ENCODE measurements around the gene FAM120A.

The FAM120A gene

DNA sequence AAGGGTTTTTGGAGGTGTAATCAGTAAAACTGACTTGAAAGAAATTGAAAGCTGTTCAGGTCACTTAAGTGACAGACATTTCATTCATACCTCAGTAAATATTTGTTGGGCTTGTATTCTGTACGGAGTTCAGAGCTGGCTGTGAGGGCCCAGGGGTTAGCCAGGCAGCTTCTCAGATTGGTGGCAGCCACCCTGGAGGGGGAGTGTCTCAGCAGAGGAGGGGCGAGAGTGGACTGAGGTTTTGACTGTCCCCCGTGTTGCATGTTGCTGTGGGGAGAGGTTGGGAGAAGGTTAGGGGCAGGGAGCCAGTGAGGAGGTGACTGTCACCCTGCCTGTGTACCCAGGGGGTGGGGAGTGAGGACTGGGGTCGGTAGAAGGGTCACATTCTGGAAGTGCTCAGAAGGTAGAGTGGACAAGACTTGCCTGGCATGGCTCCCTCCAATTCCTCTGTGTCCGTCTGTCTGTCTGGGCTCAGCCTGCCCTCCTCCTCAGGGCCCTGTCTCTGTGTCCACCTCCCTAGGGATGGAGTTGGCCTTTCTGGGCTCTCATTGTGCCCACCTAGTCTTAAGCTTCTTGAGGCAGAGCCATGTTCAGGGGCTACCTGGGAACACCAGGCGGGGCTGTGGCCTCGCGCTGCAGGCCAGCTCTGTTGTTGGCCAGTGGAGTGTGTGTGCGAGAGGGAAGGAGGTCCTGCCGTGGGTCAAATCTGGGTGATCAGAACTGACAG lies 129.3 kb downstream of the FAM120A start:
- DNase-seq = no peak

DNA sequence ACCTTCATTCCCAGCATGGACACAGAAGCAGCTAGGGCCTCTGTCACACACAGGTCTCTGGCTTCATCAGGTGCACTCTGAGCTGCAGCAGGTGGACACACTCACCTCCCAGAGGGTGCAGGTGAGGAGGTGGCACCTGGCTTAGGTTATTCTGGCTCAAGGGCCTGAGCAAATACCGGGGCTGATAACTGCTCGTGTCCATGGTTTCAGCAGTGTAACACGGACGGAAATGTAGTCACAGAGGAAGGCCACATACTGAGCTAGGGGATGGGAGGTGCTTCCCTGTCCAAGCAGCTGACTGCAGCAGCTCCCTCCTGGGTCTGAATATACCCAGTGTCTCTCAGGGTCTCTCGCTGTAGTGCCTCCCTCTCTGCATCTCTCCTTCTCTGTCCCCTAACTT lies 130.6 kb downstream of the FAM120A start:
- no peak for DNase-seq

DNA sequence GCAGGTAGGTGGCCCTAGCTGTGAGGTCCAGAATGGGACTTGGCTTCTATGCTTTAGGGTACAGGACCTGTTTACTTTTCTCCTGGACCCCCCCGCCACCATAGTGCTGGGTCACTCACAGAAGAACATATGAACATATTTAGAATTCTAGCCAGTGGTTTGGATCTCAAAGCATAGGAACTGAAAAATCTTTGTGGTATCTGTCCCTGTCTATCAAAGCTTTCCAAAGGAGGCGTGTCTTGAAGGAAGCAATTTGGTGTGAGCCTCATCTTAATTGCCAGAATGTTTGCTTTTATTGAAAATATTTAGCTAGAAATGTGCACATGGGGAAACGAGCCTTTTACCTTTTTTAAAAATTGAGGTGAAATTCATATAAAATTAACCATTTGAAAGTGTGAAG lies 131.1 kb downstream of the FAM120A start:
- no peak for DNase-seq

DNA sequence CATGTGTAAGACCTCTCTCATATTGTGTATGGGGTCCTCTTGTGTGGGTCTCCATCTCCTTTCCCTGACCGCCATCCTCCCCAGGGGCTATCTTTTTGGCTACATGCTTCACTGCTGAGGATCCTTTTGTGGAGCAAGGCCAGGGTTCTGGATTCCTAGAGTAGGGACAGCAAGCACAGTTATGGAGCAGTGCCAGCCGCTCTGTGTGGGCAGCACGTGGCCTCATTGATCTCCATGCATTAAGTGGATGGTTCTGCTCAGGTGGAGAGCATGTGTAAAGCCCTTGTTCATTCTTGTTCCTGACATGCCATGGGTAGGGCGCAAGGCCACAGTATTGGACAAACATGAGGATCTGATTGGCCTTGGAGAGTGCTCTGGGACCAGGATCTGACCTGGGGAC lies 133.8 kb downstream of the FAM120A start:
- no peak for DNase-seq

DNA sequence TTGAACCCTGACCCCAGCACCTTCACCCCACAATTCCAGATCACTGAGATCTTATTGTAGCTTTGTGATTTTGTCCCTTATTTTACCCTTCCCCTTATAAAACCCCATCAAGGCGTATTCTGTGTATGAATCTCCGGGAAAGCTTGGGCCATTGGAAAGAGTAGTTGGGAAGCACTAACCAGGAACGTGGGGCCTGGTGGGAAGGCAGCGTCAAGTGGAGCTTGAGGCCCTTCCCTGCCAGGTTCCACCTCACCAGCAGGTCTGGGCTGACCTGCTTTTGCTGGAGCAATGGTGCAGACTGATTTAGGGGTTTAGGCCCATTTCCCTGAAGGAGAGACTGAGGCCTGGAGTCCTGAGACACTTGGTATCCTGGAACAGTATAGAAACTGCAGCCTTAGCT lies 134.2 kb downstream of the FAM120A start:
- no peak for DNase-seq

DNA sequence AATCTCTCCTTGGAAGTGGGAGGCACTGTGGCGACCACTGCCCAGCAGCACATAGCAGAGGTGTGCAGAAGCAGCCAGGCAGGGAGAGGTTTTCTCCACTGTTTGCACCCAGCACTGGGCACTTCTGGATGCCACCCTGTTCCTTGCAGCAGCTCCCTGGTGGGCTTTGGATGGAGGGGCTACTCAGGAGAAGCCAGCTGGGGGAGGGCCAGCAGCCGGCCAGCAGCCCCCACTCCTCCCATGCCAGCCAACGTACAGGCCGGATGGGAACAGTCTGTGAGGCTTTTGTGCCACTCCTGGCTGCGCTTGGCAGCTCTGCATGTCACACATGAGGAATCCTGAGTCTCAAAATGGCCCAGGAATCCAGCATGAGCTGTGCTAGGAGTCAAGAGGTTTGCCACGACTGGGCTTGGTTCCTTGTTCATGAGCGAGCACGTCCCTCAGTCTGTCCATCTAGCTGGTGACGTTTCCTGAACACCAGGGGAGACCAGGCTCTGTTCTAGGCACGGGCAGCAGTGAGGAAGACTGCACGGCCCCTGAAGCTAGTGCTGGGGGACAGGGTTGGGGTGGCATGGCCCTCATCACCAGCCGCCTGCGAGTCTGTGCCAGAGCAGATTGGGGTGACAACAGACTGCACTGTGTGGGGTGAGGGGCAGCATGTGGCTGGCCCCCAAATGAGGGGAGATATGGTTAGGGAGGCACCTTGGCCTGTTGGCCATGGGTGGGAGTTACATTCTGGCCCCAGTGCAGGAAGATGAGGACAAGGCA lies 135.0 kb downstream of the FAM120A start:
- DNase-seq = no peak

DNA sequence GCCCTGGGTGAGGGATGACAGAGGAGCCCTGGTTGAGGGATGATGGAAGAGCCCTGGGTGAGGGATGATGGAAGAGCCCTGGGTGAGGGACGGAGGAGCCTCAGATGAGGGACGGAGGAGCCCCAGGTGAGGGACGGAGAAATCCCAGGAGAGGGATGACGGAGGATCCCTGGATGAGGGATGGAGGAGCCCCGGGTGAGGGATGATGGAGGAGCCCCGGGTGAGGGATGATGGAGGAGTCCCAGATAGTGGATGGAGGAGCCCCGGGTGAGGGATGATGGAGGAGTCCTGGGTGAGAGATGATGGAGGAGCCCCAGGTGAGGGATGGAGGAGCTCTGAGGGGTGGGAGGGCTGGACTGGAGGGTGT lies 135.8 kb downstream of the FAM120A start:
- DNase-seq = no peak

DNA sequence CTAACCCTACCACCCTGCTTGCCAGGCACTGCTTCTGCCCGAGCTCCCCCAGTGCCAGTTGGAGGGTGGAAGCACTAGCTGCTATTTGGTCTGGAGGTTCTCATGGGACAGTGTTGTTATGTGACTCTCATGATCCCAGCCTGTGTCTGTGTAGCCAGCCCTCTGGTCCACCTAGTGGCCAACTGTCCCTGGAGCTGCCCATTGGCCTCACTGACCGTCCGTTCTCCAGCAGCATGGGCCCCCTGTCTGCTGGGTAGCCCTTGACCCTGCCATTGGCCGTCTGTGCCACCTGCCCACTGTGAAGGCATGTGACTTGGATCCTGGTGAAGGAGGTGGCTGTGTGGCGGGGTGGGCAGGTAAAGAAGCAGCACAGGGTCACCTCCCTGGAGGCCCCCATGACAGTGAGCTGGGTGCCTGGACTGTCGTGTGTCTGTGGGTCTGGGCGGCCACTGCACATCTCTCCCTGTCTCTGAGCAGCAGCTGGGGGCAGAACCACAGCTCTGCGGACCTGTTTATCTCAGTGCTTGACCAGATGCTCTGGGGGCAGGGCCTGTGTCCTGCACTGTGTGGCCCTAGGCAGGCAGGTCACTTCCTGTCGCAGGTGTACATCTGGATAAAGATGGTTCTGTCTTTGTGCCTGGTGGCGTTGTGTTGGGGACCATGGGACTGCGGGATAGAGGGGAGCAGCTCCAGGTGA lies 136.3 kb downstream of the FAM120A start:
- no peak for DNase-seq

DNA sequence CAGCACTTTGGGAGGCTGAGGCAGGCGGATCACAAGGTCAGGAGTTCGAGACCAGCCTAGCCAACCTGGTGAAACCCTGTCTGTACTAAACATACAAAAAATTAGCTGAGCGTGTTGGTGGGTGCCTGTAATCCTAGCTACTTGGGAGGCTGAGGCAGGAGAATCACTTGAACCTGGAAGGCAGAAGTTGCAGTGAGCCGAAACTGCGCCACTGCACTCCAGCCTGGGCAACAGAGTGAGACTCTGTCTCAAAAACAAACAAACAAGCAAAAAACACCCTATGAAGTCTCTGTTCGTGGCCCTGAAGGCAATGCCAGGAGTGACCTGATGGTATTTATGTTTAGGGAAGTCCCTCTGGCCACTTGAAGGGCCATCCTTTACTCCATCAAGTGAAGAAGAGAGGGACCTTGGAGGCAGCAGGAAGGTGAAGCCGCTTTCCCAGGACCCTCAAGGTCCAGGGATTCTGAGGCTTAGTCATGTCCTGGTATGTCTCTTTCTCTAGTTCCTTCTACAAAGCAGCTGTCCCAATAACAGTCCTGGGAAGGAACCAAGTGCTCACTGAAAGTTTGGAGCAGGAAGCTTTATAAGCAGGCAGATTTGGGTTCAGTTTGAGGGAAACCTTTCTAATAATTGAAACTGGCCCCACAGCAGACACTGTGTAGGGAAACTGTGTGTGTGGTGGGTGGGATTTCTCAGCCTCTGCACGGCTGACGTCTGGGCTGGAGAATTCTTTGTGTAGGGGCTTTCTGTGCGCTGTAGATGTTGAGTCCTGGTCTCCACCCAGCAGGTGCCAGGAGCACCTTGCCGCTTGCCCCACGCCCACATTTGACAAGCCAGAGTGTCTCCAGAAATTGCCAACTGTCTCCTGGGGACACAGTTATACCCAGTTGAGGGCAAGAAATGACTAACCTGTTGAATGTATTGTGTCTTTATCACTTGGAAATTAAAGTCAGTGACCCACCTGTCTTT lies 137.4 kb downstream of the FAM120A start:
- DNase-seq = no peak

DNA sequence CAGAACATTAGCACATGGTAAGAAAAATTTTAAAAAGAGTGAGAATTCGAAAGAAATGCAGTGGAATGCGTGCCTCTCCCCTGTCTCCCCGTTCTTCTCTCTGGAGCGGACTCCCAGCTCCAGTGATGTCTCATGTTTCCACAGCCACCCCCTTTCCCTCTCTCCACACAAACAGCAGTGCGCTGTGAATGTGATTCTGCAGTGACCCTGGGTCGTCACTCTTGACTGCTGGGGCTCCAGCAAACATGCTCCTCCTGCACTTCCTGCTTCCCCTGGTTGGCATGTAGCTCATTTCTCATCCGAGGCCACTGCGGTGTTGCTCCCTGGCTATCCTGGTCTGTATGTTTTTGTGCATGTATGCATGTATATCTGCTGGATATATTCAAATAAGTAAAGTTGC lies 138.2 kb downstream of the FAM120A start:
- no peak for DNase-seq

DNA sequence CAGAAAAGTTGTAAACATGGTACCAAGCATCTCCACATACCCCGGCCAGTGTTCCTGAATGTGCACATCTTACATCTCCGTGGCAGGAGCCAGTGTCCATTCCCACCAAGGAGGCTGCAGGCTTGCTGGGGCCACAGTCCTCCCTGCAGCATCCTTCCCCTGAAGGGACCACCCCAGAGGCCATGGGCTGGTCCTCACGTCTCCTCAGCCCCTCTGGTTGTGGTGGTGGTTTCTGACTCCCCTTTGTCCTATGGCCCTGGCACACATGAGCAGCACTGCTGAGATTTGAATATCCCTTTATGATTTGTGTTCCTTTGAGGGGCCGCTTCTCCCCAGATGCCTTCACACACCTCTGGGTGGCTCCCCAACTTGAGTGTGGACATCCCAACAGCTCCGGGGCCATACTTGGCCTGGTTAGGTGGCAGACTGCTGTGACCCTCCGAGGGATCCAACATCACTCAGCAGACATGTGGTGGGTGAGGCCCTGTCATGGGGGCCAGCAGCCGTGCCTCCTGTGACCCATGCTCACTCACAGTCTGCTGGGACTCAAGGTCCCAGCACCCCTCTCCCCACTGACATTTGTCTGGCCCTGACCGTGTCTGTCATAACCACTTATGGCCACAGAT lies 139.2 kb downstream of the FAM120A start:
- DNase-seq = no peak

DNA sequence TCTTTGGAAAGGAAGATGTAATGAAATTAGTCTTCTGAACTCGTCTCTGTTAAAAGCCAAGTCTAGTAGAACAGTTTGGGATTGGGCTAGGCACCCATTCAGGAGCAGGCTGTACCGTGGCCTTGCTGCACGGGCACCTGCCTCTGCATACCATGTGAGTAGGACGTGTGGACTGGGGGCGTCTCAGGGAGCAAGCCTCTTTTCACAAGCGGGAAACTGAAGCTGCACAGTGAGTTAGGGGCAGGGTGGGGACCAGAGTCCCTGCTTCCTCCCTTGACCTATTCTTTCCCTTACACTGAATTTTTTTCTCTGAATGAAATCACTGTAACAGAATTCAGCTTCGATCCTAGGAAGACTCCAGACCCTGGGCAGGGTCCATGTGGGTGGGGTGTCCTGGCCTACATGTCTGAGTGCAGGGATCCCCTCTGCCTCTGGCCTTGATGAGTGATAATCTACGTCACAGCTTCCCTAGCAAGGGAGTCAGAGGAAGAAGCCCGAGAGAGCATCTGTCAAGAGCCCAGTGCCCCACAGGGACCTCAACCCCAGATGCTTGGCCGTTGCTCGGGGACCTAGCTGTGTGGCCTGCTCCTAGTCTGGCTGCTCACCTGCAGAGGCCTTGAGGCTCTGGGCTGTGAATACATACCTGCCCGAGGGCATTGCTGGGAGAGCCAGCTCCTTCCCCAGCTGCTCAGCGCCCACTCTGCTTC lies 140.0 kb downstream of the FAM120A start:
- no peak for DNase-seq

DNA sequence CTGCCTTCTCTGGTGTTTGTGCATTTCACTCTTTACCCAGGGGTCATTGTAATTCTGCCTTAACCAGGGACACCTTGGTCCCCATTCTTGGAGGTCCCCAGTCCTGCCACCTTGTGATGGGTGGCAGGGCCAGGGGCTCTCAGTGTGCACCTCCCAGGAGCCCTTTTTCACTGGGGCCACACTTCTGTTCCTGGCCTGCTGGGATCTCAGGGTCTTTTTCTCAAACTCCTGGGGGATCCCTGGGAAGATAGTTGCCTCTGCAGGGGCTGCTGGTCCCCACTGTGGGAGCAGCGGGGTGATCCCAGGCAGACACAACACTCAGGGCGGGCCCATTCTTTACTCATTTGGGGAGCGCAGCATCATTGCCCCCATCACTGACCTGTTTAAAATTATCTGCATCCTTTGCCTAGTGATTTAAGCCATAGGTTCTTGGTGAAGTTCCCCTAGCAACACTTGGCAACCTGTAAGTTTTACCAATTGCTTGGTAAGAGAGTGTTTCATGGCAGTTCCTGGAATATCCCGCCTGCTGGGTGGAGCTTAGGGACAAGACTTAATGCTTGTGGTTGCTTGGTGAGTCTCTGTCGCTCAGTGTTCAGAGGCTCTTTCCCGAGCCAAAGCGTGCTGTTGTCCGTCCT lies 140.6 kb downstream of the FAM120A start:
- no peak for DNase-seq

DNA sequence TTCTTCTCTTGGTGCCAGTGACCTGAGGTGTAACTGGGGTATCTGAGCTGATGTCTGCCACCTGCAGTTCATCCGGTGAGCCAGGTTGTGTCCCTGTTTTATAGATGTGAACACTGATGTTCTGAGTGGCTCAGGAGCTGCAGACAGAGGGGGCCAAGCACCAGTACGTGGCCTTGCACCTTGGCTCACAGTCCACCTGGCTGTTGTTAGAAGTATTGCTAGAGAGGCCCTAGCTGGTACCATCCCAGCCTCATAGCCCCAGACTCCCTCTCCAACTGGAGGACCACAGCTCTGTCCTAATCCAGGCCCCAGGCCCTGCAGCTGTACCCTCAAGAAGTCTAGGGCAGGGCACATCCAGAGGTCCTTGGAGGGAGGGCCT lies 141.1 kb downstream of the FAM120A start:
- no peak for DNase-seq

DNA sequence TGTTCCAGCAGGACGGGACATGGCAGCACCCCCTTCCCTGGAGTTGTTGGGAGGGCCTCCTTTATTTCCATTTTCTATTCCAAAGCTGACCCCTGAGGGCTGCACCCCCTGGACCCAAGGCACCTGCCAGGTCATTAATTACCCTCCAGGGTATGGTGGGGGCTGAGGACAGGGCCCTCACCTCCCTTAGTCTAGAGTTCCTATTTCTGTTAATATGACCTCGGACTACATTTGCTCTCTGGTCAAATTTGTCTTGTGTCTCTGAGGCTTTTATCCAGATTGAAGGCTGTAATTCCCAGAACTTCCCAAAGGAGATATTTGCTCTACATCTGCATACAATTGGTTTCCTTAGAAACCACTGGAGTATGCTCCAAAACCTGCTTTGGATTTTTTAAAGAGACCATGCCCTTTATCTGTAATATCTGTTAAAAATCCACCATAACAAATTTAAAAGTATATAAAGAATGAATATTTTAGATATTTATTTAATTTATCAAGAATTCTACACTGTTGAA lies 141.7 kb downstream of the FAM120A start:
- no peak for DNase-seq

DNA sequence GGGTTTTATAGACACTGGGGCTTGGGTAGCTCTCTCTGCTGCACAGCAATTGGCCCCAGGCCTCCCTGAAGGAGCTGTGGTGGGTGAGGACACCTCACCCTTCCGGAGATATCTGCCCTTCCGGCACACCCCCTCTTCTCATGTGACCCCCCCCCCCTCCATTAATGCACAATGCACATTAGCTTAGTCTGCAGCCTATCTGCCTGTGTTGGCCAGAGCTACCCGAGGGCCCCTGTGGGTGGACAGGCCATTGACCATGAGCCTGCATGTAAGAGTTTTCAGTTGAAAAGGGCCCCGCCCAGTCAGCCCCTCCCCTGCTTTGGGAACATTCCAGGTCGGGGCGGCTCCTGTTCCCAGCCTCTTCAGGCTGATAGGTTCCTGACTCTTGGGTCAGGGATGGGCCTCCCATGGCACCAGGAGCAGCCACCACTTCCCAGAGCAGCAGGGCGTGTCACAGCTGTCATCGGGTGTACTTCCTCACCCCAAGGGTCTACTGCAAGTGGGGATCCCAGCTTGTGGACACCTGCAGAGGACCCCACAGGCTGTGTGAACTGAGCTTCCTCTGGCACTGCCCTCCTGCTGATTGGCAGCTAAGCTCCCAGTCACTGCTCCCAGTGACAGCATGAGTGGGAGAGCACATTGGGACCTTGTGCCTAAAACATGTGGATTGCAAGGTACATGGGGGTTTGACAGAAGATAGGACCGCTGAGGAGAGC lies 142.7 kb downstream of the FAM120A start:
- DNase-seq = no peak

DNA sequence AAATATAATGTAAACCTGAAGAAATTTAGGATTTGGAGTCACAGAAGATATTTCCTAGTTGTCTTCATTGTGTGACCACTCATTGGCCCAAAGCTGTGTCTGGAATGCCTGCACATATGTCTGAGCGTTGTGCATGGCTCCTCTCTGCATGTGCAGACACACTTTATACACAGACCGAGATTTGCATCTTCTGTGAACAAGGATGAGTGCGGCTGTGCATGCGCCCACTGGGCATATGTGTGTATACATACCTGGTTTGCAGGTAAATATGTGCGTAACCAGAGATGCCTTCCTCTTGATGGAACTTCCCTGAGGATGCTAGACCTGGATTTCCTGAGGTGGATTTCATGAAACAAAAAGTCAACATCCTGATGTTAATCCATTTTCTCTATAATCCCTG lies 144.0 kb downstream of the FAM120A start:
- no peak for DNase-seq

DNA sequence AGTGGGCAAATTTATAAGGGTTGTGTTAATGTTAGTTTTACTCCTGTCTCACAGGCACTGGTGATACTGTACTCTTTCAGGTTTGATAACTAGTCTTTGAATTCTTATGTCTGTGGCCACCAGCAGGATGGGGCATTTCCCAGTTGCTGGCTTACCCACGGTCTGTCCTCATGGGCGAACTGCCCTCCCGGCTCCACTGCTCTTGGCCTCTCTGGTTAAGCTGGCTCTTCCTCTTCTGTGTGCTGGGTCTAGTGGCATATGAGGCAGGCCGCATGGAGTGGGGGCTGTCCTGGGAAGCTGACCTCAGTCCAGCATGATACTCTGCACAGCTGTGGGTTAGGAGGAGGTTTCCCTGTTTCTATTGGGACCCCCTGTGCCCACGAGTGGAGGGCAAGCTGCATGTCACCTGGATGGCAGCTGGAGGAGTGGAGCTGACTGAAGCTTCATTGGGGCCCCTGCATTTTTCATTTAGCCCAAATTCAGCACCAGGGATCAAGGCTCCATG lies 144.4 kb downstream of the FAM120A start:
- no peak for DNase-seq

DNA sequence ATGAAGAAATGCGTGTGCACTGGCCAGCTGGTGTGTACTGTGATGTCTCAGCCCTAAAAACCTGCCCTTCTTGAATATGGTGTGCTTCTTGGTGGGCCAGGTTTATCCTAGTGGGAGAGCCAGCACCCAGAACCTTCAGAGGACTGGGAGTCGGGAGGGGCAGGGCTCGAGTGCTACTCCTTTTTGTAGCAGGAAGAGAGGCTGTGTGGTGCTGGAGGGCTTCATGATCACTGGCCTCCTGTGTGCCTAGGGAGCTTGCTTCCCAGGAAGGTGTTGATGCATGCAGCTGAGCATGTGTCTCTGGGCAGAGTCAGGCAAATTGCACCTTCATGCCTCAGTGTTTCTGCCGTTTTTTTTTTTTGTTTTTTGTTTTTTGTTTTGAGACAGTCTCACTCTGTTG lies 144.9 kb downstream of the FAM120A start:
- no peak for DNase-seq

DNA sequence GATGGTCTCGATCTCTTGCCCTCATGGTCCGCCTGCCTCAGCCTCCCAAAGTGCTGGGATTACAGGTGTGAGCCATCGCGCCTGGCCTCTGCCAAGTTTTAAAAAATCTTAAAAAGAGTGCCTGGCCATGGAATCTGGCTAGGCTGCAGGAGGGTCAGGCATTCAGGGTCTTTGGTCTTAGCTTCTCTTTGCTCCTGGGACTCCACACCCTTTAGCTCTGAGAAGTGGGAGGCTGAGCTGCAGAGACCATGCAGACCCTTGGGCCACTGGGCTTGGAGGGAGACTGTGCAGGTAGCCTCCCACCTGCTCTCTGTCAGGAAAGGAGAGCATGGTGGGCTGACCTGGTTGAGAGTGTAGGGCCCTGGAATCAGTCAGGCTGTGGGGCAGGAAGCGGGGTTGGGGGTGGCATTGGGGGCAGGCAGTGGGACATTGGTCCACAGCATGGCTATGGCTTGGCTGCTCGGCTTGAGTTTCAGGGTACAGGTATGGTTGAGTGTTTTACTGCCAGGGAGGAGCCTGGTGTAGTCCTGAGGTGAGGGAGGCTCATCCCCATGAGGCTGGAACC lies 145.7 kb downstream of the FAM120A start:
- no peak for DNase-seq

Data from activated gamma-delta T cell treated with Interleukin-2 at 50 U/mL for 16 hours (primary cell).